Esophagus (tissue), 2 donors: ENCODE measurements around the gene TTC32. TPM values are rescaled to one million over a fixed set of nuclear protein-coding genes. Genes with fewer than 3 reads are reported as not detected.
A peak's percentile ranks its signal among the peaks of the same experiment; 100 is the strongest.
"Not testable (repeated sequence)": the region's sequence is repeated elsewhere in the genome, so short reads cannot be mapped to it uniquely, and the experiment has no call there.

Experiments used
- H3K27ac ChIP-seq, 2 donors: one replicate each; pipeline ENCODE4 v1.5.1; 2013; ENCODE audit warnings: low read depth in 2 of 2, mild to moderate bottlenecking in 2 of 2, inconsistent platforms in 1 of 2, low read length in 1 of 2, moderate library complexity in 1 of 2
- H3K27me3 ChIP-seq, 2 donors: one replicate each; pipeline ENCODE4 v1.6.1; 2013; ENCODE audit warnings: low read length in 2 of 2, control low read depth in 1 of 2, mild to moderate bottlenecking in 1 of 2; ENCODE audit not compliant: insufficient read depth in 2 of 2, control insufficient read depth in 1 of 2
- H3K36me3 ChIP-seq, 2 donors: one replicate each; pipeline ENCODE4 v1.6.1; 2013; ENCODE audit warnings: low read length in 1 of 2; ENCODE audit not compliant: control insufficient read depth in 2 of 2, insufficient read depth in 2 of 2
- H3K4me1 ChIP-seq, 2 donors: one replicate each; pipeline ENCODE4 v1.6.1; 2013; ENCODE audit warnings: low read length in 1 of 2; ENCODE audit not compliant: control insufficient read depth in 2 of 2, insufficient read depth in 2 of 2
- H3K4me3 ChIP-seq, 2 donors: one replicate each; pipeline ENCODE4 v1.5.1; 2013; ENCODE audit warnings: low read length in 2 of 2, mild to moderate bottlenecking in 2 of 2, low read depth in 1 of 2, moderate library complexity in 1 of 2
- H3K9me3 ChIP-seq, 2 donors: one replicate each; pipeline ENCODE4 v1.6.1; 2013; ENCODE audit warnings: mild to moderate bottlenecking in 2 of 2, low read depth in 1 of 2, low read length in 1 of 2, moderate library complexity in 1 of 2; ENCODE audit not compliant: control insufficient read depth in 2 of 2, insufficient read depth in 1 of 2
- WGBS, 2 donors: extraction: QIAGEN DNeasy Blood & Tissue Kit; methylation state at CpG; one replicate each; pipeline ENCODE4 v1.1.7; 2013; 5-methylcytosine and 5-hydroxymethylcytosine counted together
- polyA plus RNA-seq, 2 donors: library from polyadenylated mRNA; stranded (reverse); fragments of 200-250 nt; gene quantifications; one replicate each; pipeline ENCODE4 v1.2.3, GENCODE V29; 2013
- donor health status: healthy with polysubstance abuse.
- donor health status: Bipolar disorder and iron deficiency.

The TTC32 gene
- polyA plus RNA-seq, 2 donors = 13.4 to 17.8 TPM

DNA sequence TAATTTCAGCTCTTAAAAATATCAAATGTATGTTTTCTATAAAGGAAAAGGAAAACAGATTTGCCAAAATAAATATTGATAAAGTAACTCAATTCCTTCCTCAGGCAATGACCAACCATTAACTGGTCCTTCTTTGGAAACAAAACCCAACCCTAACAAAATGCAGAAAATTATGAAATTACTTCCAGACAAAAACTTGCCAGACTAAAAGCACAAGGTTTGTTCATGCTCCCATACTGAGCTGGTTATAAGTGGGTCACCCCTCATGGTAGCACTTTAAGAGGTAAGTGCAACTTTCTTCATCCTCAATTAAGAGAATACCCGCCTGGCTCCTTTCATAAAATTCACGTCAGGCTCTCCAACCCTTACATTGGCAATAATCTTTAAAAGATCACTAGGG, 31.1 kb upstream of the TTC32 start:
- Histone ChIP-seq H3K27me3 (no peaks in the 10 kb centered on the region), H3K4me3 (no peak overlapping the region), H3K36me3 (peaks cover 3 to 4% of the 10 kb centered on the region in 2 donors), H3K4me1 (no peaks in the 10 kb centered on the region), H3K9me3 (peaks cover 0 to under 1% of the 10 kb centered on the region in 2 donors), H3K27ac (no peak overlapping the region)
- 87 to 92% methylated on average over 2 of the region's 2 CpGs for WGBS, 2 donors

DNA sequence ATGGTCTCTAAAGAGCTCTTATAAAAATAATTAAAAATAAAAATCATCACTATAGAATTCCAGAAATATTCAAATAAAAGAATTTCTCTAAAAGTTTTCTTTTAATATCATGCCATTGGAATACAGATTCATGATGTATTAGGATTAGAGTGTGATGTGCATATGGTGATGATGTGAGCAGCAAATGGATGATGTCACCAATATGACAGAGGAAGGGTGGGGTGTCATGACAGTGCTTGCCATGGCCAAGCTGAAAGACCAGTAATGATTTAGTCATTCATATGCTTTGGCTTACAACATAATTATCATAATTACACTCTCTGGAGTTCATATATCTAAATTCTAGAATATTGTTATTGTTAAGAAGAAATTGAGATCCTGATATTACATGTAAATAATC, 27.4 kb upstream of the TTC32 start:
- no peaks in the 10 kb centered on the region for H3K4me1 ChIP-seq
- H3K27me3 ChIP-seq = no peaks in the 10 kb centered on the region
- peaks cover 3 to 4% of the 10 kb centered on the region in 2 donors for H3K36me3 ChIP-seq
- H3K27ac ChIP-seq = no peak overlapping the region
- H3K4me3 ChIP-seq = no peak overlapping the region
- H3K9me3 ChIP-seq = peaks cover 0 to 3% of the 10 kb centered on the region in 2 donors

DNA sequence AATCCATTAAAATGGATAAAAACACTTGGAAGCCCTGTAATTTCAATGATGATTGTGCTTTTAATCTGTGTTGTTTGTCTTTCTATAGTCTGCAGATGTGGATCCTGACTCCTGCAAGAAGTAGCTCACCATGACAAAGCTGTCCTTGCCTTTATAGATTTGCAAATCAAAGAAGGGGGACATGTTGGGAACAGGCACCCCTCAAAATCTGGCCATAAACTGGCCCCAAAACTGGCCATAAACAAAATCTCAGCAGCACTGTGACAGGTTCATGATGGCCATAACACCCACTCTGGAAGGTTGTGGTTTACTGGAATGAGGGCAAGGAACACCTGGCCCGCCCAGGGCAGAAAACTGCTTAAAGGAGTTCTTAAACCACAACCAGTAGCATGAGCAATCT, 26.0 kb upstream of the TTC32 start:
- not testable (repeated sequence) for H3K27ac ChIP-seq, H3K9me3 ChIP-seq, H3K4me3 ChIP-seq, H3K4me1 ChIP-seq, H3K36me3 ChIP-seq, H3K27me3 ChIP-seq
- 98 to 100% methylated on average over 1 of the region's 1 CpG for WGBS, 2 donors

DNA sequence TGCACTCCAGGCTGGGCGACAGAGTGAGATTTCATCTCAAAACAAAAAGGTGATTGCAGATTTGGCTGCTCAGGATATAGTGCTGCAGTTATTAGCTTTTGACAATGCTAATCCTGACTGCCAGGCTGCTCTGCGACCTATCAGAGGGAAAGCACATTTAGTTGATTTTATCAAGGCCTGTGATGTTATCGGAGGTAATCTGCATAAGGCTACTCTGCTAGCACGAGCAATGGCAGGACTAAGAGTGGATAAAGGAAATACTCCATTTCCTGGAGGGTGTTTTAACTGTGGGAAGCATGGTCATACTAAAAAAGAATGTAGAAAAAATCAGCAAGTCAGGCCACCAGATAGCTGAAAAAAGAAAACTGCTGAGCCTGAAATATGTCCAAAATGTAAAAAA, 22.7 kb upstream of the TTC32 start:
- H3K36me3 ChIP-seq, H3K4me1 ChIP-seq, H3K4me3 ChIP-seq, H3K27me3 ChIP-seq, H3K9me3 ChIP-seq, H3K27ac ChIP-seq: not testable (repeated sequence)
- 85 to 88% methylated on average over 4 of the region's 4 CpGs for WGBS, 2 donors

DNA sequence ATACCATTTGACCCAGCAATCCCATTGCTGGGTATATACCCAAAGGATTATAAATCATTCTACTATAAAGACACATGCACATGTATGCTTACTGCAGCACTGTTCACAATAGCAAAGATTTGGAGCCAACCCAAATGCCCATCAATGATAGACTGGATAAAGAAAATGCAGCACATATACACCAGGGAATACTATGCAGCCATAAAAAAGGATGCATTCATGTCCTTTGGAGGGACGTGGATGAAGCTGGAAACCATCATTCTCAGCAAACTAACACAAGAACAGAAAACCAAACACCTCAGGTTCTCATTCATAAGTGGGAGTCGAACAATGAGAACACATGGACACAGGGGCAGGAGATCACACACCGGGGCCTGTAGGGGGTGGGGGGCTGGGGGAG, 20.4 kb upstream of the TTC32 start:
- not testable (repeated sequence) for H3K27ac ChIP-seq, H3K9me3 ChIP-seq, H3K4me1 ChIP-seq, H3K36me3 ChIP-seq, H3K4me3 ChIP-seq, H3K27me3 ChIP-seq
- 66 to 96% methylated on average over 3 of the region's 3 CpGs for WGBS, 2 donors

DNA sequence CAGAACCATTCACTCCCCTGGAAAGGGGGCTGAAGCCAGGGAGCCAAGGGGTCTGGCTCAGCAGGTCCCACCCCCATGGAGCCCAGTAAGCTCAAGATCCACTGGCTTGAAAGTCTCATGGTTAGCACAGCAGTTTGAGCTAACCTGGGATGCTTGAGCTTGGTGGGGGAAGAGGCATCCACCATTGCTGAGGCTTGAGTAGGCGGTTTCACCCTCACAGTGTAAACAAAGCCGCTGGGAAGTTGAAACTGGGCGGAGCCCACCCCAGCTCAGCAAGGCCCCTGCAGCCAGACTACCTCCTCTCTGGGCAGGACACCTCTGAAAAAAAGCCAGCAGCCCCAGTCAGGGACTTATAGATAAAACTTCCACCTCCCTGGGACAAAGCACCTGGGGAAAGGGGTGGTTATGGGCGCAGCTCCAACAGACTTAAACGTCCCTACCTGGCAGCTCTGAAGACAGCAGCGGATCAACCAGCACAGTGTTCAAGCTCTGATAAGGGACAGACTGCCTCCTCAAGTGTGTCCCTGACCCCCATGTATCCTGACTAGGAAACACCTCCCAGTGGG, 14.7 kb upstream of the TTC32 start:
- H3K9me3 ChIP-seq = no peaks in the 10 kb centered on the region
- WGBS, 2 donors = 86 to 88% methylated on average over 6 of the region's 6 CpGs
- no peaks in the 10 kb centered on the region for H3K4me1 ChIP-seq
- H3K27ac ChIP-seq = no peak overlapping the region
- H3K36me3 ChIP-seq = no peaks in the 10 kb centered on the region
- no peaks in the 10 kb centered on the region for H3K27me3 ChIP-seq
- H3K4me3 ChIP-seq = no peak overlapping the region

DNA sequence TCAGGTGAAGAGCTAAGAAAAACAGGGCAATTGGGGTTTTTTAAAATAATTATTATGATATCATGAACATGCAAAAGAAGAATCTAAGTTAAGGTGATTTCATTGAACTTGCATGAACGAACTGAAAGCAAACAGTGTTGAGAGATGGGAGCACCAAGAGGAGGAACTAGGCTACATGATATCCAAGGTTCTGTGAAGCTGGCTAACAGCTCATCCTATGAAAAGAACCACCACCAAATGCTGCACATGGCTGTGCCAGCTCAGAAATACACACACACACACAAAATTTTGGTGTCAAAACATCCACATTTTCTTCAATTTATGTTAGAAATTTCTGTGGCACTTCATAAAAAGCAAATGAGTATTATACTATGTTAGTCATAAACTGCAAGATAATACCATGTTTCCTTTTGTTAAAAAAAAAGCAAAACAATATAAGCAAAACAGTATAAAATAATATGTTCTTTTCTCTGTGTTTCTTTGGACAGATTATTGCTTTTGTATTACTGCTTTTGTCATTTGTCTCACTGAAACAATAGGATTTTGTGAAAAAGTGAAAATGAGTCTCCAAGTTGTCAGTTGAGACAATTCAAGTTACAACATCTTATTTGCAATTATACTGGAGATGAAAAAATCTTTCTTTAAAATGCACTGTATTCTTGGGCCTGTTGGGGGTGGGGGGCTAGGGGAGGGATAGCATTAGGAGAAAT, 12.6 kb upstream of the TTC32 start:
- Histone ChIP-seq H3K9me3 (no peaks in the 10 kb centered on the region), H3K36me3 (no peaks in the 10 kb centered on the region), H3K4me3 (no peak overlapping the region), H3K27me3 (no peaks in the 10 kb centered on the region), H3K27ac (no peak overlapping the region), H3K4me1 (no peaks in the 10 kb centered on the region)
- WGBS, 2 donors = 75 to 89% methylated on average over 1 of the region's 1 CpG

DNA sequence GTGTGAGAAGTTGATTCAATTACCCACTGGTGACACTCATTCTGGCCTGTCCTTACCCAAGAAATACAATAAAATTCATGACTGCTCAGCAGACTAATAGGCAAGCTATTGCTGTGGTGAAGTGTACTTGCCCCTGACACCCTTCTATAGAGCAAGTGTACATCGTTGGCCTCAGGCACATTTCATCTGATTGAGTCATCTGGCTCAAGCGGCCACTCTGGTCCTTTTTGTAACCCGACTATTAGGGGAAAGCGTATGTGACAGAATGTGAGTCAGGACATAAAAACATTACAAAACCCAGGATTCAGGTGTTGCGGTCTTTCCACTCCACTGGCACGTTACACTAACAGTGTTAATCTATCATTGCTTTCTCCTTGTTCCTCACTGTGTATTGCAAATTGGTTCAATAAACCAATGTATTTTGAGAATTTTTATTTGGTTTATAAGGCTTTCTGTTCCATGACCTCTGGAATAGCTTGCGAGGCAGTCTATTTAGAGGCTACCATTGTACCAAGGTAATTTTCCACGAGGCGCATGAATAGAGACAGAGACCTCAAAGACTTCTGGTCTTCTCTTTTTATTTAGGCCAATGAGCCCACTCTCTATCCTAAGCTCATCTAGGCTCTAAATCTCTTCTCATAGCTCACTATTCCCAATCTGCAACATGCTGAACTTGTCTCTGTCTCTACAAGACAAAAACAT, 10.2 kb upstream of the TTC32 start:
- Histone ChIP-seq H3K27ac (no peak overlapping the region), H3K9me3 (no peaks in the 10 kb centered on the region), H3K36me3 (no peaks in the 10 kb centered on the region), H3K4me1 (no peaks in the 10 kb centered on the region), H3K27me3 (no peaks in the 10 kb centered on the region), H3K4me3 (no peak overlapping the region)
- WGBS, 2 donors = 86 to 89% methylated on average over 9 of the region's 9 CpGs

DNA sequence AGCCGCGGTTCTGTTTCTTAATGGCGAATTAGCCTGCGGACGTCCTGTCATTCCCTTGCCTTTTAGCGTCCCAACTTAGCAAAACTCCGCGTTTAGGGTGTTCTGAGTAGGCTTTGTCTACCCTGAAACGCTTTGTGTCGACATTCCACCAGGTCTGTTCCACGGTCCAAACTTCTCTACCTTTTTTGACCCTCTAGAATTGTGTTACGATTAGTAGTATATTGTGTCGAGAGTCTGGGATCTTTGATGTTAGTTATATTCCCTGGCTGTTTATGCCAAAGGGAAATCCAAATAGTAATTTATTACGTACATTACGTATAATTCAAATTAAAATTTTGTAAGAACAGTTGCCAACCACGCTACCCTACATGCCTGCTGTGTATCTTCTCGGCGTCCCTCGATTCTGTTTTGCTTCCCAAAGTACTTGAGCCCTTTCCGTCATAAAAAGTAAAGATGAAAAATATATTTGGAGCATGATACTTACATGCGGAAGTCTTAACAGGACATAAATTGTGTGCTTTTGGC, 495 bp upstream of the TTC32 start:
- H3K4me1 ChIP-seq = peaks cover 2 to 3% of the 10 kb centered on the region in 2 donors
- 1 to 2% methylated on average over 21 of the region's 21 CpGs for WGBS, 2 donors
- no peaks in the 10 kb centered on the region for H3K36me3 ChIP-seq
- peak overlapping the region; percentile 95 to 99 for H3K27ac ChIP-seq
- H3K4me3 ChIP-seq = peak overlapping the region; percentile 78 to 85
- no peaks in the 10 kb centered on the region for H3K9me3 ChIP-seq
- no peaks in the 10 kb centered on the region for H3K27me3 ChIP-seq
